Tibial nerve (tissue), 4 donors: Measurements from ENCODE around the gene KSR1. TPM values are rescaled to one million over a fixed set of nuclear protein-coding genes. Genes with fewer than 3 reads are reported as not detected.
"Not testable (repeated sequence)": the region's sequence is repeated elsewhere in the genome, so short reads cannot be mapped to it uniquely, and the experiment has no call there.

ENCODE experiments used
- DNase-seq, 2 donors: peaks; one replicate each; pipeline ENCODE4 v3.0.0-alpha.2; 2019; ENCODE audit warnings: low spot score in 2 of 2
- H3K27ac ChIP-seq, 4 donors: fragments of 200-600 bp; sonication (generic) in 3 of 4; one replicate each; pipeline ENCODE4 v1.5.1; 2017 to 2019; ENCODE audit warnings: mild to moderate bottlenecking in 1 of 4
- H3K27me3 ChIP-seq, 2 donors: fragments of 200-600 bp; sonication (generic) in 1 of 2; one replicate each; pipeline versions ENCODE4 v1.5.1 to v1.6.0; 2017 to 2019
- H3K36me3 ChIP-seq, 3 donors: fragments of 200-600 bp; sonication (generic); one replicate each; pipeline ENCODE4 v1.5.1; 2018 to 2019
- H3K4me1 ChIP-seq, 4 donors: fragments of 200-600 bp; sonication (generic) in 3 of 4; one replicate each; pipeline ENCODE4 v1.5.1; 2017 to 2019
- H3K4me3 ChIP-seq, 4 donors: fragments of 200-600 bp; sonication (generic) in 3 of 4; one replicate each; pipeline ENCODE4 v1.5.1; 2017 to 2019; ENCODE audit warnings: mild to moderate bottlenecking in 1 of 4, moderate library complexity in 1 of 4
- H3K9me3 ChIP-seq, 4 donors: fragments of 200-600 bp; sonication (generic) in 3 of 4; one replicate each; pipeline ENCODE4 v1.5.1; 2017 to 2019
- CTCF ChIP-seq, 5 experiments: fragments of 200-600 bp in 3 of 5; fragments of 450-650 bp in 2 of 5; sonication (generic) in 3 of 5; IDR thresholded peaks; one replicate each; pipeline ENCODE4 v1.5.1; 2016 to 2019; ENCODE audit warnings: antibody characterized with exemption in 5 of 5, mild to moderate bottlenecking in 3 of 5, moderate library complexity in 2 of 5
- EP300 ChIP-seq, 2 donors: sonication (generic); formaldehyde crosslinking; IDR thresholded peaks; one replicate each; pipeline ENCODE4 v1.6.1; 2017; ENCODE audit warnings: antibody characterized with exemption in 2 of 2, mild to moderate bottlenecking in 1 of 2
- POLR2A ChIP-seq, 2 donors: fragments of 450-650 bp; IDR thresholded peaks; one replicate each; pipeline ENCODE4 v1.6.1; 2017; ENCODE audit warnings: antibody characterized with exemption in 2 of 2, mild to moderate bottlenecking in 2 of 2, moderate library complexity in 2 of 2
- WGBS, 2 donors: methylation state at CpG; one replicate each; pipeline ENCODE4 v1.1.5; 2018; 5-methylcytosine and 5-hydroxymethylcytosine counted together
- total RNA-seq, 4 donors: library from RNA; depleted of rRNA; stranded (reverse); fragments of >200 nt; gene quantifications; one replicate each; pipeline ENCODE4 v1.1.0, GENCODE V29; 2016

Gene KSR1
- 100 to 1,000 TPM in 1 of 4 donors, 10 to 100 TPM in 3; 45.1 to 110 (median 54.2) TPM for total RNA-seq

DNA sequence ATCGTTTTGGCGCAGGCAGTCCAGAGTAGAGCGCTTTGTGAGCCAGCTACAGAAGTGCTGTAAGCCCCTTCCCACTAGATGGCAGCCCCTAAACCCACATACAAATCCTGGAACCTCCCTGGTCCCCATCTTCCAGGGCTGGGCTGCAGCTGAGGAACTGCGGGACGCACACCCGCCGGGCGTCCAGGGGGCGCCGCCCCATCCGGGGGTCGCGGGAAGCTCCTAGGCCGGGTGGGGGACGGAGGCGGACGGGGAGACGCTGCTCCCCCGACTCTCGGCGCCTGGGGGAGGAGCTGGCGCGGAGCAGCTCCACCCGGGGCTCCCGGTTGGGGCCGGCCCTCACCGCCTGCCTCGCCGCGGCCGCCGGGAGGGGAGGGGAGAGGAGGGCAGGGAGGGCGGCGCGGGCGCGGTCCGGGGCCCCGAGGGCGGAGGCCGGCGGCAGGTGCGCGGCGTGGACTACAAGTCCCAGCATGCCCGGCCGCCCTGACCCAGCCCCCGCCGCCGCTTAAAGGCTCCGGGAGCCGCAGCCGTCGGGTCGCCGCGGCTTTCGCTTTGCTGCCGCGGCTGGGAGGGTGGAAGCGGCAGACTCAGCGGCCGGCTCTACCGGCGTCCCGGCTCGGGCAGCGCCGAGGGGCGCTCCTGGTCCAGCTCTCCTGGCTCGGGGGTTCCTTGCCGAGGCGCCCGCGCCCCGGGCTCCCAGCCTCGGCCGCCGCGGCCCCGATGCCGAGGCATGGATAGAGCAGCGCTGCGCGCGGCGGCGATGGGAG, at the start of gene KSR1:
Gene KSR1, plus strand, starts transcription at position 535 of the 767 bp plus-strand sequence. Its CDS starts 196 bp downstream, at position 731.
- peak; percentile 61 to 69 for DNase-seq
- Histone ChIP-seq H3K4me1 (peaks cover 0 to 48% (median 25%) of the 10 kb centered on the region in 4 donors), H3K36me3 (no peaks in the 10 kb centered on the region), H3K9me3 (no peaks in the 10 kb centered on the region), H3K27ac (peak within 1 kb of the TSS; percentile 90 to 95 (median 93)), H3K27me3 (no peaks in the 10 kb centered on the region), H3K4me3 (peak within 1 kb of the TSS; percentile 64 to 97 (median 94))
- peak; percentile 22 to 56 (median 44) for TF ChIP-seq CTCF (IDR thresholded peaks at IDR 0.05)
- TF ChIP-seq POLR2A (IDR thresholded peaks at IDR 0.05), result peak; percentile 56 to 84
- peak in 1 of 2 donors; percentile 80 for TF ChIP-seq EP300 (IDR thresholded peaks at IDR 0.05)
- WGBS, 2 donors, result 0 to 1% methylated on average over 10 to 44 of the region's 88 CpGs

GRCh38 chr17:27407916-27408864, 48.1 kb upstream of the KSR1 start:
- WGBS, 2 donors, result 34 to 42% methylated on average over 6 of the region's 6 CpGs
- H3K4me3 ChIP-seq, result no peak overlapping the region
- no peak overlapping the region for H3K27ac ChIP-seq
- TF ChIP-seq POLR2A (IDR thresholded peaks at IDR 0.05) (no peak), CTCF (IDR thresholded peaks at IDR 0.05) (peak in 1 of 5 experiments; percentile 10), EP300 (IDR thresholded peaks at IDR 0.05) (no peak)
- H3K9me3 ChIP-seq, result no peaks in the 10 kb centered on the region
- H3K4me1 ChIP-seq, result peaks cover 0 to 16% (median 6%) of the 10 kb centered on the region in 4 donors
- H3K27me3 ChIP-seq, result no peaks in the 10 kb centered on the region
- DNase-seq, result no peak
- H3K36me3 ChIP-seq, result no peaks in the 10 kb centered on the region

DNA sequence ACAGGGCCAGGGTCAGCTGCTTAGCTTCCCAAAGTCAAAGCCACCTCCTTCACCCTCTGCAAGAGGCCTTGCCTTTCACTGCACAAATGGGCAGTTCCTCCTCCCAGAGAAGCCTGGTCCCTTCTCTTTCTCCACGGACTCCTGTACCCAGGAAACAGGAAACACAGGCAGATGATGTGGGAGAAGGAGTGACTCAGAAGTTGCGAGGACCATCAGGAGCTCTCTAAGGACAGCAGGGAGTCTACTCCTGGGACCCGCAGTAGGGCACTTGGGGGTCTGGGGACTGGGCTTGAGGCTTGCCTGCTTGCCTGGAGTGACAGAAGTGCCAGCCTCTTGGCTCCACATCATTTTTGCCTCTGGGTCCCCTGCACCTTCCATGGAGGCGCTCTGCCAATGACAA, 47.4 kb upstream of the KSR1 start:
- H3K9me3 ChIP-seq, result no peaks in the 10 kb centered on the region
- DNase-seq, result no peak
- H3K36me3 ChIP-seq, result no peaks in the 10 kb centered on the region
- H3K4me3 ChIP-seq, result no peak overlapping the region
- H3K27me3 ChIP-seq, result no peaks in the 10 kb centered on the region
- no peak overlapping the region for H3K27ac ChIP-seq
- 74 to 75% methylated on average over 4 of the region's 4 CpGs for WGBS, 2 donors
- H3K4me1 ChIP-seq, result peaks cover 0 to 16% (median 6%) of the 10 kb centered on the region in 4 donors
- TF ChIP-seq POLR2A (IDR thresholded peaks at IDR 0.05), result no peak
- TF ChIP-seq CTCF (IDR thresholded peaks at IDR 0.05), result no peak
- no peak for TF ChIP-seq EP300 (IDR thresholded peaks at IDR 0.05)

DNA sequence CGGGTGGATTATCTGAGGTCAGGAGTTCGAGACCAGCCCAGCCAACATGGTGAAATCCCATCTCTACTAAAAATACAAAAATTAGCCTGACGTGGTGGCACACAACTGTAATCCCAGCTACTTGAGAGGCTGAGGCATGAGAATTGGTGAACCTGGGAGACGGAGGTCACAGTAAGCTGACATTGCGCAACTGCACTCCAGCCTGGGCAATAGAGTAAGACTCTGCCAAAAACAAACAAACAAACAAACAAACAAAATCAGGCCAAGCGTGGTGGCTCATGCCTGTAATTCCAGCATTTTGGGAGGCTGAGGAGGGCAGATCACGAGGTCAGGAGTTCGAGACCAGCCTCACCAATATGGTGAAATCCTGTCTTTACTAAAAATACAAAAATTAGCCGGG, 44.1 kb upstream of the KSR1 start:
- not testable (repeated sequence) for H3K4me3 ChIP-seq, H3K9me3 ChIP-seq, H3K27ac ChIP-seq, H3K36me3 ChIP-seq, DNase-seq, H3K27me3 ChIP-seq
- H3K4me1 ChIP-seq, result peaks cover 0 to 16% (median 6%) of the 10 kb centered on the region in 4 donors
- WGBS, 2 donors, result 81 to 83% methylated on average over 9 of the region's 9 CpGs

DNA sequence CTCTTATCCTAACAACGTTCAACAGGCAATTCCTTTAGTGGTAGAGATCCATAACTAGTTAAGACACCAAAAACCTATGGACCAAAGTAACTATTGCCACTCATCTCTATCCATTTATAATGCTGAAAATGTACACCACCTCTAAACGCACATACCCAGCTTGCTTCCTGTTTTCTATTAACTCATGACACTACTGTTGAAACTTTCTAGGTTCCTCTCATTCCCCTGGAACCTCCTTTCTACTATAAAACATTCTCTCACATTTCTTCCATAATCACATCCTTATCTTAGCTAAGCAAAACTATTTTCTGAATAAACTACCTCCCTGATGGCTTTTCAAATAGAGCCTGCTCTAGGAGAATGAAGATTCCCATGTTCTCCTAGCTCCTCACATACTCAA, 42.9 kb upstream of the KSR1 start:
- DNase-seq, result no peak
- WGBS, 2 donors, result 33 to 44% methylated on average over 2 of the region's 2 CpGs

More for the DNA sequence above, 42.9 kb upstream of the KSR1 start:
- Histone ChIP-seq H3K36me3 (no peaks in the 10 kb centered on the region), H3K9me3 (no peaks in the 10 kb centered on the region), H3K27me3 (no peaks in the 10 kb centered on the region), H3K27ac (no peak overlapping the region), H3K4me1 (peaks cover 0 to 9% (median 4%) of the 10 kb centered on the region in 4 donors), H3K4me3 (no peak overlapping the region)
- no peak for TF ChIP-seq EP300 (IDR thresholded peaks at IDR 0.05)
- TF ChIP-seq POLR2A (IDR thresholded peaks at IDR 0.05), result no peak
- no peak for TF ChIP-seq CTCF (IDR thresholded peaks at IDR 0.05)
